ENCODE results near the gene TBCK.

TBCK gene

GRCh38 chr4:106302062-106302438, 14.0 kb downstream of the TBCK start:
- H3K9me2 ChIP-seq (ENCODE audit: low read depth, low read length) = no peaks in the 10 kb centered on the region
- H3K79me2 ChIP-seq (ENCODE audit: insufficient read depth, low read length) = no peaks in the 10 kb centered on the region
- no peak overlapping the region for H3K4me2 ChIP-seq (ENCODE audit: low read length)
- no peaks in the 10 kb centered on the region for H4K20me1 ChIP-seq (ENCODE audit: insufficient read depth, low read length)
- H3K4me3 ChIP-seq (ENCODE audit: low read depth, low read length, poor library complexity, severe bottlenecking) = no peak overlapping the region
- TF ChIP-seq CTCF (IDR thresholded peaks at IDR 0.05; ENCODE audit: low read length) (no peak), EZH2 (IDR thresholded peaks at IDR 0.05; ENCODE audit: borderline replicate concordance, low read length) (no peak)
- no peaks in the 10 kb centered on the region for H3K4me1 ChIP-seq (ENCODE audit: insufficient read depth, low read length, severe bottlenecking)
- no peak overlapping the region for H3K9ac ChIP-seq (ENCODE audit: low read length)
- H3K36me3 ChIP-seq (ENCODE audit: insufficient read depth, low read length) = peaks cover 13% of the 10 kb centered on the region
- H3K9me3 ChIP-seq (ENCODE audit: low read length) = no peaks in the 10 kb centered on the region
- no peaks in the 10 kb centered on the region for H3K27me3 ChIP-seq (ENCODE audit: insufficient read depth, low read length)
- no peak overlapping the region for H2AFZ ChIP-seq (ENCODE audit: low read length)
- no peaks in the 10 kb centered on the region; the same call in 1 of the 2 replicates for H3F3A ChIP-seq (ENCODE audit: insufficient read depth, low read length)
- H3K27ac ChIP-seq (ENCODE audit: low read depth, low read length, poor library complexity, severe bottlenecking) = no peak overlapping the region

DNA sequence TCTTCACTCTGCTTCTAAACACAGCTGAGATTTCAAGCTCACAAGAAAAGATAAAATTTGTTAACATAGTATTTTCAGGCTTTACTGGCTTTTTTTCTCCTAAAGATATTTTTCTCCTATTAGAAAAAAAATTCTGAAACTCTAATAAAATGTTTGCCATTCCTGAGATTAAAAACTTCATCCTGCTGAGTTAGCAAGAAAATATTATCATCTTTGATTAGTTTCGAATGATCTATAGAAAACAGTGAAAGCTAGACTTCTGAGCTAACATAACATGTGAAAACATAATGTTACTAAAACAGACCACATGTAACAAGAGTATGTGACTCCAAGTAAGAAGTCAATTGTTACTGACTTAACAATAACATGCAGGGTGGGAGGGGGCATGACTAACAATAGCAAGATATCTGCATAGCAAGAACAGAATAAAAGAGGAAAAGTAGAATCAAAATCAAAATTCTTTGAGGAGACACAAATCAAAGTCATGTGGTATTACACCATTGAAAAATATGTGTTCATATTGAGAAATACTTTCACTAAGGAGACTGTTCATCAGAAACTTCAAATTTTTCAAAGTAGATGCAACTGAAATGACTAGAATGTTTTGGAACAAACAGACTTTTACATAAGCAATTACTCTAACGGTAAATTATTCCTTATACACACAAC, 14.5 kb downstream of the TBCK start:
- H3K36me3 ChIP-seq (ENCODE audit: insufficient read depth, low read length) = peaks cover 13% of the 10 kb centered on the region
- no peak overlapping the region for H3K4me2 ChIP-seq (ENCODE audit: low read length)
- no peak for TF ChIP-seq CTCF (IDR thresholded peaks at IDR 0.05; ENCODE audit: low read length)
- no peak for TF ChIP-seq EZH2 (IDR thresholded peaks at IDR 0.05; ENCODE audit: borderline replicate concordance, low read length)

GRCh38 chr4:106299977-106300376, 16.0 kb downstream of the TBCK start:
- Histone ChIP-seq H3K36me3 (ENCODE audit: insufficient read depth, low read length) (peaks cover 13% of the 10 kb centered on the region), H3K79me2 (ENCODE audit: insufficient read depth, low read length) (no peaks in the 10 kb centered on the region), H2AFZ (ENCODE audit: low read length) (no peak overlapping the region), H3F3A (ENCODE audit: insufficient read depth, low read length) (no peaks in the 10 kb centered on the region; the same call in 1 of the 2 replicates), H3K9ac (ENCODE audit: low read length) (no peak overlapping the region), H3K9me3 (ENCODE audit: low read length) (no peaks in the 10 kb centered on the region), H3K27me3 (ENCODE audit: insufficient read depth, low read length) (no peaks in the 10 kb centered on the region), H3K4me3 (ENCODE audit: low read depth, low read length, poor library complexity, severe bottlenecking) (no peak overlapping the region), H4K20me1 (ENCODE audit: insufficient read depth, low read length) (no peaks in the 10 kb centered on the region), H3K4me2 (ENCODE audit: low read length) (no peak overlapping the region), H3K4me1 (ENCODE audit: insufficient read depth, low read length, severe bottlenecking) (no peaks in the 10 kb centered on the region), H3K9me2 (ENCODE audit: low read depth, low read length) (no peaks in the 10 kb centered on the region), H3K27ac (ENCODE audit: low read depth, low read length, poor library complexity, severe bottlenecking) (no peak overlapping the region)
- TF ChIP-seq EZH2 (IDR thresholded peaks at IDR 0.05; ENCODE audit: borderline replicate concordance, low read length) (no peak), CTCF (IDR thresholded peaks at IDR 0.05; ENCODE audit: low read length) (no peak)

More for the DNA sequence above, 14.5 kb downstream of the TBCK start:
- Histone ChIP-seq H3K9me2 (ENCODE audit: low read depth, low read length) (no peaks in the 10 kb centered on the region), H3K27ac (ENCODE audit: low read depth, low read length, poor library complexity, severe bottlenecking) (no peak overlapping the region), H3K27me3 (ENCODE audit: insufficient read depth, low read length) (no peaks in the 10 kb centered on the region), H3K79me2 (ENCODE audit: insufficient read depth, low read length) (no peaks in the 10 kb centered on the region), H2AFZ (ENCODE audit: low read length) (no peak overlapping the region), H3K9me3 (ENCODE audit: low read length) (no peaks in the 10 kb centered on the region), H3K9ac (ENCODE audit: low read length) (no peak overlapping the region), H3F3A (ENCODE audit: insufficient read depth, low read length) (no peaks in the 10 kb centered on the region; the same call in 1 of the 2 replicates), H3K4me1 (ENCODE audit: insufficient read depth, low read length, severe bottlenecking) (no peaks in the 10 kb centered on the region), H4K20me1 (ENCODE audit: insufficient read depth, low read length) (no peaks in the 10 kb centered on the region), H3K4me3 (ENCODE audit: low read depth, low read length, poor library complexity, severe bottlenecking) (no peak overlapping the region)
